Skeletal muscle tissue (tissue), 4 donors: ENCODE data around the gene ANTXR2. TPM values are rescaled to one million over a fixed set of nuclear protein-coding genes. Genes with fewer than 3 reads are reported as not detected.
A peak's percentile ranks its signal among the peaks of the same experiment; 100 is the strongest.

ENCODE experiments used
- H3K27ac ChIP-seq: one replicate; pipeline ENCODE4 v1.7.0; 2013; ENCODE audit warnings: mild to moderate bottlenecking, low read depth, low read length, inconsistent platforms
- H3K27me3 ChIP-seq, 3 donors: one replicate each; pipeline ENCODE4 v1.7.0; 2013; ENCODE audit warnings: low read length in 3 of 3; ENCODE audit not compliant: control insufficient read depth in 3 of 3, insufficient read depth in 3 of 3
- H3K36me3 ChIP-seq, 3 donors: one replicate each; pipeline ENCODE4 v1.7.0; 2013; ENCODE audit warnings: low read length in 3 of 3; ENCODE audit not compliant: control insufficient read depth in 3 of 3, insufficient read depth in 3 of 3
- H3K4me1 ChIP-seq, 3 donors: one replicate each; pipeline ENCODE4 v1.7.0; 2013; ENCODE audit warnings: low read length in 3 of 3, mild to moderate bottlenecking in 3 of 3; ENCODE audit not compliant: control insufficient read depth in 3 of 3, insufficient read depth in 3 of 3
- H3K4me3 ChIP-seq, 3 donors: one replicate each; pipeline ENCODE4 v1.7.0; 2013; ENCODE audit warnings: low read length in 3 of 3
- H3K9ac ChIP-seq, 3 donors: one replicate each; pipeline ENCODE4 v1.7.0; 2013; ENCODE audit warnings: low read length in 3 of 3, mild to moderate bottlenecking in 3 of 3, moderate library complexity in 2 of 3, low read depth in 1 of 3
- H3K9me3 ChIP-seq, 3 donors: one replicate each; pipeline ENCODE4 v1.7.0; 2013; ENCODE audit warnings: low read length in 3 of 3; ENCODE audit not compliant: control insufficient read depth in 3 of 3
- total RNA-seq: library from RNA; depleted of rRNA; stranded (reverse); fragments of >200 nt; gene quantifications from one replicate; pipeline ENCODE4 v1.2.3, GENCODE V29; 2014
- donor health status: Osteomylitis.

The ANTXR2 gene
- total RNA-seq, 1 donor from 2014 or later, result 45.9 TPM

- Histone ChIP-seq H3K9me3 (no peaks in the 10 kb centered on the region), H3K36me3 (peaks cover 0 to 2% (median 0%) of the 10 kb centered on the region in 3 donors), H3K4me1 (peaks cover 0 to 3% (median 0%) of the 10 kb centered on the region in 3 donors), H3K27ac (no peak overlapping the region), H3K27me3 (no peaks in the 10 kb centered on the region), H3K4me3 (no peak overlapping the region), H3K9ac (no peak overlapping the region)
Observed at GRCh38 chr4:80053140-80053910, 19.7 kb downstream of the ANTXR2 start.

GRCh38 chr4:80049813-80050534 lies 23.1 kb downstream of the ANTXR2 start:
- H3K9me3 ChIP-seq, result no peaks in the 10 kb centered on the region
- peak overlapping the region; percentile 46 for H3K27ac ChIP-seq
- H3K4me1 ChIP-seq, result no peaks in the 10 kb centered on the region
- no peak overlapping the region for H3K9ac ChIP-seq
- H3K27me3 ChIP-seq, result no peaks in the 10 kb centered on the region
- H3K4me3 ChIP-seq, result no peak overlapping the region
- no peaks in the 10 kb centered on the region for H3K36me3 ChIP-seq

GRCh38 chr4:80049402-80049801 lies 23.6 kb downstream of the ANTXR2 start:
- no peak overlapping the region for H3K4me3 ChIP-seq
- H3K9me3 ChIP-seq, result no peaks in the 10 kb centered on the region
- no peak overlapping the region for H3K9ac ChIP-seq
- no peaks in the 10 kb centered on the region for H3K27me3 ChIP-seq
- no peaks in the 10 kb centered on the region for H3K36me3 ChIP-seq
- no peak overlapping the region for H3K27ac ChIP-seq
- H3K4me1 ChIP-seq, result no peaks in the 10 kb centered on the region

GRCh38 chr4:80045786-80046185 lies 27.2 kb downstream of the ANTXR2 start:
- Histone ChIP-seq H3K4me1 (no peaks in the 10 kb centered on the region), H3K4me3 (no peak overlapping the region), H3K9me3 (no peaks in the 10 kb centered on the region), H3K9ac (no peak overlapping the region), H3K27me3 (no peaks in the 10 kb centered on the region), H3K27ac (no peak overlapping the region), H3K36me3 (no peaks in the 10 kb centered on the region)

GRCh38 chr4:80043541-80043940 lies 29.5 kb downstream of the ANTXR2 start:
- H3K9me3 ChIP-seq, result no peaks in the 10 kb centered on the region
- no peaks in the 10 kb centered on the region for H3K36me3 ChIP-seq
- no peaks in the 10 kb centered on the region for H3K27me3 ChIP-seq
- H3K4me3 ChIP-seq, result no peak overlapping the region
- H3K27ac ChIP-seq, result no peak overlapping the region
- no peak overlapping the region for H3K9ac ChIP-seq
- no peaks in the 10 kb centered on the region for H3K4me1 ChIP-seq

GRCh38 chr4:80042821-80043220 lies 30.2 kb downstream of the ANTXR2 start:
- Histone ChIP-seq H3K27me3 (no peaks in the 10 kb centered on the region), H3K4me1 (no peaks in the 10 kb centered on the region), H3K4me3 (no peak overlapping the region), H3K9ac (no peak overlapping the region), H3K36me3 (no peaks in the 10 kb centered on the region), H3K27ac (no peak overlapping the region), H3K9me3 (no peaks in the 10 kb centered on the region)

- Histone ChIP-seq H3K9ac (no peak overlapping the region), H3K27ac (no peak overlapping the region)
Observed at GRCh38 chr4:80037864-80038263, 35.2 kb downstream of the ANTXR2 start.

GRCh38 chr4:80036949-80037685 lies 35.9 kb downstream of the ANTXR2 start:
- H3K27ac ChIP-seq, result peak overlapping the region; percentile 6
- no peaks in the 10 kb centered on the region for H3K36me3 ChIP-seq
- H3K9ac ChIP-seq, result no peak overlapping the region
- H3K27me3 ChIP-seq, result no peaks in the 10 kb centered on the region
- H3K9me3 ChIP-seq, result no peaks in the 10 kb centered on the region
- H3K4me3 ChIP-seq, result peak overlapping the region in 1 of 3 donors; percentile 16
- H3K4me1 ChIP-seq, result peaks cover 0 to 4% (median 0%) of the 10 kb centered on the region in 3 donors

More at GRCh38 chr4:80037864-80038263, 35.2 kb downstream of the ANTXR2 start:
- H3K4me3 ChIP-seq, result no peak overlapping the region
- no peaks in the 10 kb centered on the region for H3K27me3 ChIP-seq
- peaks cover 0 to 4% (median 0%) of the 10 kb centered on the region in 3 donors for H3K4me1 ChIP-seq
- no peaks in the 10 kb centered on the region for H3K9me3 ChIP-seq
- no peaks in the 10 kb centered on the region for H3K36me3 ChIP-seq

- Histone ChIP-seq H3K9me3 (no peaks in the 10 kb centered on the region), H3K4me3 (no peak overlapping the region), H3K27me3 (no peaks in the 10 kb centered on the region), H3K9ac (no peak overlapping the region), H3K27ac (peak overlapping the region; percentile 6), H3K4me1 (peaks cover 0 to 4% (median 0%) of the 10 kb centered on the region in 3 donors), H3K36me3 (no peaks in the 10 kb centered on the region)
Observed at GRCh38 chr4:80036306-80036705, 36.7 kb downstream of the ANTXR2 start.
